PC-9 (cell line): ENCODE results near the gene CDRT15. TPM values are rescaled to one million over a fixed set of nuclear protein-coding genes. Genes with fewer than 3 reads are reported as not detected.

ENCODE experiments used
- BruUV-seq: library from RNA; stranded (reverse); fragments of 400-500 nt; replicated peaks from 2 replicates; lab custom pipeline; 2021; lab: Mats Ljungman, UMichigan
- CTCF ChIA-PET: fragments of 300-600 bp; sonication (Branson Sonifier 250); formaldehyde crosslinking; loops from one replicate; lab custom pipeline; 2022; ENCODE audit warnings: antibody characterized with exemption; lab: Charles Lee
- POLR2A ChIA-PET: fragments of 300-600 bp; sonication (Branson Sonifier 250); formaldehyde crosslinking; loops from one replicate; lab custom pipeline; 2022; ENCODE audit warnings: antibody characterized with exemption; ENCODE audit not compliant: unreplicated experiment; lab: Charles Lee
- DNase-seq, 2 experiments: peaks; one replicate each; pipeline versions ENCODE4 v3.0.0 to v3.0.0-alpha.2; 2015 to 2022; ENCODE audit warnings: mixed read lengths in 1 of 2
- H2AFZ ChIP-seq: fragments of 200-600 bp; sonication (generic); 2 replicates; pipeline ENCODE4 v1.8.1; 2017; ENCODE audit warnings: antibody characterized with exemption
- H3F3A ChIP-seq: fragments of 200-600 bp; sonication (generic); 2 replicates; pipeline ENCODE4 v1.8.1; 2017; ENCODE audit warnings: antibody characterized with exemption, mild to moderate bottlenecking, low read depth; ENCODE audit not compliant: insufficient read depth
- H3K27ac ChIP-seq: fragments of 200-600 bp; sonication (generic); 2 replicates; pipeline ENCODE4 v1.6.1; 2016; ENCODE audit warnings: mixed run types
- H3K27me3 ChIP-seq: fragments of 200-600 bp; sonication (generic); 2 replicates; pipeline ENCODE4 v1.6.1; 2016; ENCODE audit warnings: low read depth, mixed run types; ENCODE audit not compliant: insufficient read depth
- H3K36me3 ChIP-seq: fragments of 200-600 bp; sonication (generic); 2 replicates; pipeline ENCODE4 v1.6.1; 2016; ENCODE audit warnings: low read depth, mixed run types
- H3K4me1 ChIP-seq: fragments of 200-600 bp; sonication (generic); replicated peaks from 2 replicates; pipeline ENCODE4 v1.6.1; 2016; ENCODE audit warnings: mixed run types; ENCODE audit not compliant: insufficient read depth
- H3K4me2 ChIP-seq: fragments of 200-600 bp; sonication (generic); 2 replicates; pipeline ENCODE4 v1.6.1; 2017; ENCODE audit warnings: mixed run types
- H3K4me3 ChIP-seq: fragments of 200-600 bp; sonication (generic); 2 replicates; pipeline ENCODE4 v1.6.1; 2016; ENCODE audit warnings: mixed run types
- H3K79me2 ChIP-seq: fragments of 200-600 bp; sonication (generic); 2 replicates; pipeline ENCODE4 v1.6.1; 2017; ENCODE audit warnings: low read depth, mixed run types
- H3K9me2 ChIP-seq: fragments of 200-600 bp; sonication (generic); 2 replicates; pipeline ENCODE4 v1.8.1; 2017; ENCODE audit warnings: mild to moderate bottlenecking; ENCODE audit not compliant: insufficient read depth
- H3K9me3 ChIP-seq: fragments of 200-600 bp; sonication (generic); 2 replicates; pipeline ENCODE4 v1.8.1; 2016; ENCODE audit warnings: low read depth; ENCODE audit not compliant: insufficient read depth
- H4K20me1 ChIP-seq: fragments of 200-600 bp; sonication (generic); 2 replicates; pipeline ENCODE4 v1.8.1; 2017; ENCODE audit not compliant: insufficient read depth
- EZH2 ChIP-seq: fragments of 200-600 bp; sonication (generic); IDR thresholded peaks from 2 replicates; pipeline ENCODE4 v1.8.0; 2017; ENCODE audit warnings: antibody characterized with exemption, low read depth
- intact Hi-C: fragments of 100-400 bp; cut with micrococcal nuclease; formaldehyde crosslinking; loops from one replicate; pipeline ENCODE4 v1.10.0; 2022; ENCODE audit not compliant: unreplicated experiment
- total RNA-seq: library from RNA; stranded (reverse); gene quantifications from 2 replicates; pipeline ENCODE4 v1.2.3, GENCODE V29; 2021
- TF ChIP-seq, protein P1 (sequence below): fragments of 200-600 bp; sonication (generic); conservative IDR thresholded peaks from 2 replicates; pipeline ENCODE4 v1.6.1; 2017; ENCODE audit warnings: mixed run types, antibody characterized with exemption, mild to moderate bottlenecking, moderate library complexity

CDRT15 gene
- total RNA-seq, 1 experiment from 2014 or later, result not detected

DNA sequence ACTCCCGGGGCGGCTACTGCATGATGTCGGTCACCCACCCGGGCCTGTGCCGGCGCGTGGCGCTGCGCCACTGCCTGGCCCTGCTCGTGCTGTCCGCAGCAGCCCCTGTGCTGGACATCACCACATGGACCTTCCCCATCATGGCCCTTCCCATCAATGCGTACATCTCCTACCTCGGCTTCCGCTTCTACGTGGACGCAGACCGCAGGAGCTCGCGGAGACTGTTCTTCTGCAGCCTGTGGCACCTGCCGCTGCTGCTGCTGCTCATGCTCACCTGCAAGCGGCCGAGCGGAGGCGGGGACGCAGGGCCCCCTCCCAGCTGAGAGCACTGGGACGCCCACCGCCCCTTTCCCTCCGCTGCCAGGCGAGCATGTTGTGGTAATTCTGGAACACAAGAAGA, 29.8 kb downstream of the CDRT15 start:
- no peak overlapping the region for H3K4me2 ChIP-seq
- no TSS peak for BruUV-seq
- H3K79me2 ChIP-seq, result no peaks in the 10 kb centered on the region
- TF ChIP-seq, protein P1, sequence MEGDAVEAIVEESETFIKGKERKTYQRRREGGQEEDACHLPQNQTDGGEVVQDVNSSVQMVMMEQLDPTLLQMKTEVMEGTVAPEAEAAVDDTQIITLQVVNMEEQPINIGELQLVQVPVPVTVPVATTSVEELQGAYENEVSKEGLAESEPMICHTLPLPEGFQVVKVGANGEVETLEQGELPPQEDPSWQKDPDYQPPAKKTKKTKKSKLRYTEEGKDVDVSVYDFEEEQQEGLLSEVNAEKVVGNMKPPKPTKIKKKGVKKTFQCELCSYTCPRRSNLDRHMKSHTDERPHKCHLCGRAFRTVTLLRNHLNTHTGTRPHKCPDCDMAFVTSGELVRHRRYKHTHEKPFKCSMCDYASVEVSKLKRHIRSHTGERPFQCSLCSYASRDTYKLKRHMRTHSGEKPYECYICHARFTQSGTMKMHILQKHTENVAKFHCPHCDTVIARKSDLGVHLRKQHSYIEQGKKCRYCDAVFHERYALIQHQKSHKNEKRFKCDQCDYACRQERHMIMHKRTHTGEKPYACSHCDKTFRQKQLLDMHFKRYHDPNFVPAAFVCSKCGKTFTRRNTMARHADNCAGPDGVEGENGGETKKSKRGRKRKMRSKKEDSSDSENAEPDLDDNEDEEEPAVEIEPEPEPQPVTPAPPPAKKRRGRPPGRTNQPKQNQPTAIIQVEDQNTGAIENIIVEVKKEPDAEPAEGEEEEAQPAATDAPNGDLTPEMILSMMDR, result no peak
- CTCF ChIA-PET, result no interaction called here
- 0 out of 2 replicates have a peak, but pooled peaks cover 10% of the 10 kb centered on the region for H3K4me1 ChIP-seq
- no peak overlapping the region for H3K4me3 ChIP-seq
- peaks cover 9% of the 10 kb centered on the region; the same call in 1 of the 2 replicates for H3F3A ChIP-seq
- no peak for DNase-seq
- peaks cover 11% of the 10 kb centered on the region for H4K20me1 ChIP-seq
- H3K27ac ChIP-seq, result no peak overlapping the region
- H2AFZ ChIP-seq, result no peak overlapping the region
- POLR2A ChIA-PET, result no interaction called here
- intact Hi-C loops, result loop anchor here (1.0 to 2.0 kb wide), 2 partner anchors 138 to 145 kb away; partner anchors contain the start of gene COX10
- no peaks in the 10 kb centered on the region for H3K9me3 ChIP-seq
- no peaks in the 10 kb centered on the region for H3K36me3 ChIP-seq
- no peaks in the 10 kb centered on the region for H3K27me3 ChIP-seq
- H3K9me2 ChIP-seq, result no peaks in the 10 kb centered on the region

DNA sequence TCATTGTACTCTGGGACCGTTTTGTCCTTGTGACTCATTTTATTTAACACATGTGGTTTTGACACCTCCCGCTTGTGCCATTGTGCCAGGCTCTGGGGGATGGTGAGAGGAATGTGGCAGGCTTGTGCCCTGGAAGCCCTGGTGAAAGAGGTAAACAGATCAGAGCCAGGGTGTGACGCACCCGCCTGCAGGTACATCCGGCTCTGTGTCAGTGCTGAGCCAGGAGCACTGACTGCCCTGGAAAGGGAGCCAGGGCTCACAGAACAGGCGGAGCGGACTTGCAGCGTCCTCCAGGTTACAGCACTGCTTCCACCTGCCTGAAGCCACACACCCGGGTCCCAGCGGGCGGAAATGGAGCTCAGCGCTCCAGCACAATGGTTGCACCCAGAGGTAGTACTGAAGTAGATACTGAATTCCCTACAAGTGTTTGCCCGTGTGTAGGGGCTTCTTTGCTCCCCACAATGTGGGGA, 30.6 kb downstream of the CDRT15 start:
- Histone ChIP-seq H3K27me3 (no peaks in the 10 kb centered on the region), H3K79me2 (no peaks in the 10 kb centered on the region), H3K36me3 (no peaks in the 10 kb centered on the region), H3K9me2 (no peaks in the 10 kb centered on the region), H3F3A (peaks cover 9% of the 10 kb centered on the region; the same call in 1 of the 2 replicates), H3K4me1 (0 out of 2 replicates have a peak, but pooled peaks cover 10% of the 10 kb centered on the region), H3K27ac (no peak overlapping the region), H3K4me2 (peak overlapping the region; percentile 53), H3K4me3 (no peak overlapping the region), H4K20me1 (peaks cover 11% of the 10 kb centered on the region), H3K9me3 (no peaks in the 10 kb centered on the region), H2AFZ (no peak overlapping the region)
- CTCF ChIA-PET, result no interaction called here
- no TSS peak for BruUV-seq
- TF ChIP-seq, protein P1, result no peak
- no peak for TF ChIP-seq EZH2
- intact Hi-C loops, result loop anchor here (1.0 to 2.0 kb wide), 2 partner anchors 137 to 144 kb away; partner anchors contain the start of gene COX10
- POLR2A ChIA-PET, result no interaction called here
- DNase-seq, result peak; percentile 94 to 95

DNA sequence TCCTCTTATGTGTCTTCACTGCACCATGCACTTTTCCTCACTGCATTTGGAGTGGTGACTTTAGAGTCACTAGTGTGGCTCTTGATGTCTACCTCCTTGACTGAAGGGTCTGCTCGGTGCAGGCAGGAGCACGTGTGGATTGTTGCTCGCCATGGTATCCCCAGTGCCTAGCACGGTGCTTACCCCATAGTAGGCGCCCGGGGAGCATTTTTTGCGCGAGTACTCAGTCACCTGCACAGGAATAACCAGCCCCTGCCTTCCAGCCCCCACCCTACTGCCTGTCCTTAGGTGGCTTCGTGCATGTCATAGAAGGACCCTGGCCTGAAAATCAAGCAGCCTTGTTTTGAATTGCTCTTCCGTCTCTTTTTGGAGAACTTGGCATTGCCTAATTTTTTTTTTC, 31.3 kb downstream of the CDRT15 start:
- intact Hi-C loops, result no loop called here
- H3K4me2 ChIP-seq, result no peak overlapping the region

More for the DNA sequence above, 31.3 kb downstream of the CDRT15 start:
- H3K27ac ChIP-seq, result no peak overlapping the region
- H3K9me3 ChIP-seq, result no peaks in the 10 kb centered on the region
- DNase-seq, result no peak
- H4K20me1 ChIP-seq, result peaks cover 11% of the 10 kb centered on the region
- no peak overlapping the region for H3K4me3 ChIP-seq
- H3K79me2 ChIP-seq, result no peaks in the 10 kb centered on the region
- POLR2A ChIA-PET, result no interaction called here
- CTCF ChIA-PET, result no interaction called here
- no peaks in the 10 kb centered on the region for H3K9me2 ChIP-seq
- H3K27me3 ChIP-seq, result no peaks in the 10 kb centered on the region
- 0 out of 2 replicates have a peak, but pooled peaks cover 10% of the 10 kb centered on the region for H3K4me1 ChIP-seq
- BruUV-seq, result no TSS peak
- H2AFZ ChIP-seq, result no peak overlapping the region
- TF ChIP-seq EZH2, result no peak
- TF ChIP-seq, protein P1, result no peak
- peaks cover 9% of the 10 kb centered on the region; the same call in 1 of the 2 replicates for H3F3A ChIP-seq
- no peaks in the 10 kb centered on the region for H3K36me3 ChIP-seq
